Neural cell (in vitro differentiated cells): ENCODE data around the gene PGM5. TPM values are rescaled to one million over a fixed set of nuclear protein-coding genes. Genes with fewer than 3 reads are reported as not detected.
"Not testable (repeated sequence)": the region's sequence is repeated elsewhere in the genome, so short reads cannot be mapped to it uniquely, and the experiment has no call there.

Experiments
- H2AFZ ChIP-seq: fragments of 200-600, 300-800 bp; sonication (generic), shearing (Covaris generic); 2 replicates; pipeline ENCODE4 v1.6.0; 2014; ENCODE audit warnings: low read depth, mild to moderate bottlenecking, antibody characterized with exemption, low read length, moderate library complexity
- H3F3A ChIP-seq: fragments of 200-600 bp; shearing (Covaris generic); 2 replicates; pipeline ENCODE4 v1.6.1; 2016; ENCODE audit warnings: mild to moderate bottlenecking, moderate library complexity, mixed read lengths, antibody characterized with exemption, low read length; ENCODE audit not compliant: insufficient read depth, poor library complexity, severe bottlenecking
- H3K27ac ChIP-seq: fragments of 200-600, 300-800 bp; sonication (generic), shearing (Covaris generic); 2 replicates; pipeline ENCODE4 v1.5.1; 2014; ENCODE audit warnings: mild to moderate bottlenecking, low read length, moderate library complexity
- H3K27me3 ChIP-seq: fragments of 300-800, 200-600 bp; sonication (generic), shearing (Covaris generic); 2 replicates; pipeline ENCODE4 v1.6.0; 2014; ENCODE audit warnings: mild to moderate bottlenecking, low read depth, low read length, moderate library complexity; ENCODE audit not compliant: insufficient read depth
- H3K36me3 ChIP-seq: fragments of 300-800, 200-600 bp; sonication (generic), shearing (Covaris generic); 2 replicates; pipeline ENCODE4 v1.5.1; 2014; ENCODE audit warnings: mild to moderate bottlenecking, antibody characterized with exemption, low read length, moderate library complexity; ENCODE audit not compliant: insufficient read depth
- H3K4me2 ChIP-seq: fragments of 300-800, 200-600 bp; sonication (generic), shearing (Covaris generic); 2 replicates; pipeline ENCODE4 v1.6.0; 2014; ENCODE audit warnings: mild to moderate bottlenecking, low read length
- H3K4me3 ChIP-seq: fragments of 300-800, 200-600 bp; sonication (generic), shearing (Covaris generic); 2 replicates; pipeline ENCODE4 v1.5.1; 2014; ENCODE audit warnings: mild to moderate bottlenecking, low read length, moderate library complexity
- H3K79me2 ChIP-seq: fragments of 200-600 bp; shearing (Covaris generic); replicated peaks from 2 replicates; pipeline ENCODE4 v1.6.0; 2014; ENCODE audit warnings: mild to moderate bottlenecking, low read length, moderate library complexity; ENCODE audit not compliant: insufficient read depth
- H3K9ac ChIP-seq: fragments of 300-800, 200-600 bp; sonication (generic), shearing (Covaris generic); 2 replicates; pipeline ENCODE4 v1.6.1; 2016; ENCODE audit warnings: mild to moderate bottlenecking, low read length, mixed read lengths
- H3K9me2 ChIP-seq: fragments of 200-600 bp; shearing (Covaris generic); 2 replicates; pipeline ENCODE4 v1.6.1; 2016; ENCODE audit warnings: mild to moderate bottlenecking, low read length, mixed read lengths; ENCODE audit not compliant: insufficient read depth
- H3K9me3 ChIP-seq: fragments of 200-600, 300-800 bp; sonication (generic), shearing (Covaris generic); 2 replicates; pipeline ENCODE4 v1.6.1; 2016; ENCODE audit warnings: mild to moderate bottlenecking, mixed run types, low read length, moderate library complexity, mixed read lengths
- H4K20me1 ChIP-seq: fragments of 200-600 bp; shearing (Covaris generic); 2 replicates; pipeline ENCODE4 v1.6.1; 2016; ENCODE audit warnings: mild to moderate bottlenecking, mixed run types; ENCODE audit not compliant: insufficient read depth
- polyA plus RNA-seq: library from polyadenylated mRNA; depleted of rRNA; stranded (reverse); fragments of >200 nt; gene quantifications from 2 replicates; pipeline ENCODE4 v1.2.3, GENCODE V29; 2014

PGM5 gene
- polyA plus RNA-seq, 1 donor from 2014 or later, result not detected

DNA sequence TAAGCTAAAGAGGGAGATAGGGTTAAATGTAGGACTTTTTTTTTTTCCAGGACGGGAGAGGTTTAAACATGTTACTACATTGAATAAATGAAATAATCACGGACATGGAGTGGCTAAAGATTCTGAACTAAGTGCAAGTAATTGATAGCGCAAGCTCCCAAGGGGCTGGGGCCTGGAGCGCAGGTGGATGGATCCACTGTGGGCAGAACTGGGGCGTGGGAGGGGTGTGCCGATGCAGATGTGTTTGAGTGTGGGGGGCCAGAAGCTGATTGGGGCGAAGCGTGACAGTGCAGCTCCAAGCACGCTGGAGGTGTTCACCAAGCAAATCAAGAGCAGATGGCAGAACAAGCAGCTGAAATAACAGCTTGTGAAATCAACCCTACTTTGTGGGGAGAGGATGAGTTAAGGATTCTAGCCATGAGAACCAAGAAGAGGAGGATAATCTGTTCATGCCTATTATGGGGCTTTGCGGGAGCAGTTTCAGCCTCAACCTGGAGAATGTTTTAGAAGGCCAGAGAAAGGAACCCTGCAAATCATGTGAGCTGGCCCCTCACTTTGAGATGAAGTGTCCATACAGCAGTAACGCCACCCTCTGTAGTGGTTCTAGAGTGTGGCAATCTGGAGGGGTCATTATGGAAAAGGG, 25.8 kb upstream of the PGM5 start:
- not testable (repeated sequence) for H3K36me3 ChIP-seq, H3K4me3 ChIP-seq, H3K9me3 ChIP-seq, H3K9me2 ChIP-seq, H3K27me3 ChIP-seq, H3K9ac ChIP-seq, H3K27ac ChIP-seq, H4K20me1 ChIP-seq, H3F3A ChIP-seq, H2AFZ ChIP-seq, H3K4me2 ChIP-seq, H3K79me2 ChIP-seq

DNA sequence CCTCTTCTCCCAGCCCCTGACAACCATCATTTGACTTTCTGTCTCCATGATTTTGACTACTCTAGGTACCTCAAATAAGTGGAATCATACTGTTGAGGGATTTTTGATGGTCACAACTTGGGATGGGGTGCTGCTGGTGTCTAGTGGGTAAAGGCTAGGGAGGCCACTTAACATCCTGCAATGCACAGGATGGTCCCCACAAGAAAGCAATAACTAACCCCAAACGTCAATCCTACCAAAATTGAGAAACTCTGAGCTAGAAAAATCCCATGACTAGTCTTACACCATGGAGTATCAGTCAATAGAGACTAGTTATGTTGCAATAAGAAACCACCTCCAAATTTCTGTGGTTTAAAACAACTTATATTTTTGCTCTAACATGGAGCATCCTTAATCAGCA, 24.3 kb upstream of the PGM5 start:
- H3K4me2 ChIP-seq, H3K79me2 ChIP-seq, H3K9ac ChIP-seq, H3K4me3 ChIP-seq, H3K9me3 ChIP-seq, H3K27ac ChIP-seq, H3K36me3 ChIP-seq, H3F3A ChIP-seq, H2AFZ ChIP-seq, H4K20me1 ChIP-seq, H3K9me2 ChIP-seq, H3K27me3 ChIP-seq: not testable (repeated sequence)

DNA sequence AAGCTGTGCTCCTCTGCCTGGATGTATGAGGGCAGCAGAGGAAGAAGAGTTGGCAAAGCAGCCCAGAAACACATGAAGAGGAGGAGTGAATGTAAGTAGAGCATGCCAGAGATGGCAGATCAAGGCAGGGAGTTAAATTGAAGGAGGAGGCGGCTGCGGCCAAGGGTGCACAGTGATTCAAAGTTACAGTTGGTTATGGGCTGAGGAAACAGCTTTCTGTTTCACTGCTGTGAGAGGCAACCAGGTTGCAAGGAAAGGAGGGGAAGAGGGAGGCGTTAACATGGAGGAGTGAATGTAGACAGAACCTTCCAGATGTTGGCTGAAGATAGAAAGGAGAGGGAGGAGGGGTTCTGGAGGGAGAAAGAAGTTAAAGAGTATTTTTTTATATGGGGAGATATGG, 20.5 kb upstream of the PGM5 start:
- H3K27ac ChIP-seq, H4K20me1 ChIP-seq, H3K4me2 ChIP-seq, H3K9me3 ChIP-seq, H3K4me3 ChIP-seq, H3K79me2 ChIP-seq, H3K9me2 ChIP-seq, H3K9ac ChIP-seq, H2AFZ ChIP-seq, H3K36me3 ChIP-seq, H3F3A ChIP-seq, H3K27me3 ChIP-seq: not testable (repeated sequence)

DNA sequence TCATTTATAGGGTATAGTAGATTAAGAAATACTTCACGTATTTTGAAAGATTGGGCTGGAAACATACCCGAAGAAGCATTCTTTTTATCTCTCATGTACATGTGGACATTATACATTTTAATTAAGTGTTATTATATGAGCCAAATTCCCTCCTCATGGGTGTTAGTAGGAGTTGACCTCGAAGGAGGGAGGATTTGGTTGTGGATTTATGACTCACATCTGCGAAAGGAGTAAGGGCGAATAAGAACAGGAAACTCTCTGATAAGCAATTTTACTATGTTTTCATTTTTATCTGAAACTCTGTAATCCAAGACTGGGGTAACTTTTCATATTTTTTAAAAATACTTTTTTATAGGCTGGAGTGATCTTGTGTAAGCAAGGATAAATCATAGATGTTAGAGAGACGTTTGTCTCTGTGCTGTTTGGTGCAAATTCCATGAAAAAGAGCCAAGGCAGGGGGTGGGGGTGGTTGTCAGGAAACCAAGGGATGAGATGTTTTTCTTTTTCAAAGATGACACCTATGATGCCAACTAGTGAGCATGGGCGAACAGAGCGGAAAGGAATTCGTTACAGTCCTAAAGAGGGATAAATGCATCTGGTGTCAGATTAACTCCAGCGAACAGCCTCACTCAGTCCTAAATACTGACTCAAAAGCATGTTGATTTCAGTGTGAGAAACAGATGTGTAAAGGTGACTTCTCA, 19.6 kb upstream of the PGM5 start:
- not testable (repeated sequence) for H3F3A ChIP-seq, H3K4me2 ChIP-seq, H3K36me3 ChIP-seq, H4K20me1 ChIP-seq, H3K9me2 ChIP-seq, H3K9me3 ChIP-seq, H3K9ac ChIP-seq, H2AFZ ChIP-seq, H3K27ac ChIP-seq, H3K27me3 ChIP-seq, H3K4me3 ChIP-seq, H3K79me2 ChIP-seq

DNA sequence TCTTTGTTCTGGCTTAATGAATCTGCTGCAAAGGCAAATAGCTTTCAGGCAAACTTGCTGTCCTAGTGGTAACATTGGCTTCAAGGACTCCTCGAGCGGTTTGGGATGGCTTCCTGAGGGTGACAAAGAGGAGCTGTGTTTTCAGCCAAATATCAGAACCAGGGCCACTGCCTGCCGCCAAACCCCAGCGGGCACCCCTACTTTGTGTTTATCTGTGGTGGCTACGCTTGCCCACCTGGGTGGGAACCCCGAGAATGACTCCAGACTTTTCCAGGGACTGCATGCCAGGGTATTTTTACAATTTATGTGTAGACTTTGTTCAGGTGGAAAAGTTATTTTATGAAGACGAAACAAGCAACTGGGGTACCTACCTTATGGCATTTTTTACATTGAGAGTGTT, 18.4 kb upstream of the PGM5 start:
- not testable (repeated sequence) for H4K20me1 ChIP-seq, H3K4me2 ChIP-seq, H3K27me3 ChIP-seq, H3K79me2 ChIP-seq, H3K9ac ChIP-seq, H3K36me3 ChIP-seq, H3K4me3 ChIP-seq, H3F3A ChIP-seq, H2AFZ ChIP-seq, H3K27ac ChIP-seq, H3K9me2 ChIP-seq, H3K9me3 ChIP-seq
